ENCODE data around the gene ARHGAP10. TPM values are rescaled to one million over a fixed set of nuclear protein-coding genes. Genes with fewer than 3 reads are reported as not detected.

Gene ARHGAP10
- total RNA-seq, 1 donor from 2014 or later = 15.5 TPM

DNA sequence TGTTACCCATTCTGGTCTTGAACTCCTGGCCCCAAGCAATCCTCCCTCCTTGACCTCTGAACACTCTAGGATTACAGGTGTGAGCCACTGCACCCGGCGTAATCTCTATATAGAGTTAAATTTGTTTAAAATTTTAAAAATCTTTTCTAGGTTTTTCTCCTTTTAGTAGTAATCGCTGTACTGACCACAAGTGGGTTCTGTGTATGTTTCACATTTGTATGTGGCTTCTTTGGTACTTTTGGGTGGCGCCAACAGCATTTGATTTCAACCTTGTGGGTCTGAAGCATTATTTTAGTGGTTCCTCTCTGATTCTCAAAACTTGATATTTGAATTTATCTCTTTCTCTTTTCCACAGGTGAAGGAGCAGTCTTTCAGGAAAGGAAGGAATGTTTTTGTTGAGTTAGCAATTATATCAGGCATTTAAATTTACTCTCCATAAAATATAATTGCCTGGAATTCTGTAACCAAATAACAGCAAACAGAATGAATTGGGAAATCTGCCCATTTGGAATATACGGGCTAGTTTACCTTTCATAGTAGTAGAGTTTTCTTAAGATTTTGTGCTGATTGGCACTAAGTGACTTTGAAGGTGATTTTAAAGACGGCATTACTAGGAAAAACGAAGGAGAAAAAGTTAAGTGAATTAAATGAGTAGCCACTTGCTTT, 29.5 kb downstream of the ARHGAP10 start:
- DNase-seq (ENCODE audit: low read depth) = no peak
- H3K36me3 ChIP-seq (ENCODE audit: control insufficient read depth, insufficient read depth, low read length) = no peaks in the 10 kb centered on the region
- no peak for TF ChIP-seq CTCF (IDR thresholded peaks at IDR 0.05; ENCODE audit: insufficient read depth, low read length, poor library complexity, severe bottlenecking)

GRCh38 chr4:147764337-147764736, 32.4 kb downstream of the ARHGAP10 start:
- H3K27me3 ChIP-seq (ENCODE audit: control insufficient read depth, insufficient read depth, low read length) = no peaks in the 10 kb centered on the region
- H3K4me3 ChIP-seq (ENCODE audit: low read depth, low read length) = no peak overlapping the region
- no peaks in the 10 kb centered on the region for H3K36me3 ChIP-seq (ENCODE audit: control insufficient read depth, insufficient read depth, low read length)
- TF ChIP-seq CTCF (IDR thresholded peaks at IDR 0.05; ENCODE audit: insufficient read depth, low read length, poor library complexity, severe bottlenecking) = no peak
- DNase-seq (ENCODE audit: low read depth) = no peak

More for the DNA sequence above, 29.5 kb downstream of the ARHGAP10 start:
- Histone ChIP-seq H3K27me3 (ENCODE audit: control insufficient read depth, insufficient read depth, low read length) (no peaks in the 10 kb centered on the region), H3K4me3 (ENCODE audit: low read depth, low read length) (no peak overlapping the region)

- no peak for DNase-seq (ENCODE audit: low read depth)
- Histone ChIP-seq H3K4me3 (ENCODE audit: low read depth, low read length) (no peak overlapping the region), H3K36me3 (ENCODE audit: control insufficient read depth, insufficient read depth, low read length) (no peaks in the 10 kb centered on the region), H3K27me3 (ENCODE audit: control insufficient read depth, insufficient read depth, low read length) (no peaks in the 10 kb centered on the region)
- no peak for TF ChIP-seq CTCF (IDR thresholded peaks at IDR 0.05; ENCODE audit: insufficient read depth, low read length, poor library complexity, severe bottlenecking)
These were observed 33.2 kb downstream of the ARHGAP10 start for GRCh38 chr4:147765121-147765529.

DNA sequence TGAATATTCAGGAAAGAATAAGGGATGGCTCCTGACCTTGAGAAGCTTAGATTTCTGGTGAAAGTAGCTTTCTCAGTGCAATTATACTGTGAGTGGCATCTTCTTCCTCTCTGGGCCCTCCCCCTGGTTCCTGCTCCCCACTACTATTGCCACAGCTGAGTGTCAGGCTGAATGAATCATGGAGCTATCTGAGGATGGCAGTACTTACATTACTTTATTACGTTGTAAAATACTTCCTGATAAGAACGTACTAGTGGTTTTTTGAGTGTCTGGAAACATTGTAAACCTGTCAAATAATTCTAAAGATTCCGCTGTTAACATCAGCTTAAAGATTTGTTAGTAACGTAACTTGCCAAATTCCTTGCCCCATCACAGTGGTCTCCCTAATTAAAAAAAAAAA, 36.2 kb downstream of the ARHGAP10 start:
- no peak overlapping the region for H3K4me3 ChIP-seq (ENCODE audit: low read depth, low read length)
- no peak for TF ChIP-seq CTCF (IDR thresholded peaks at IDR 0.05; ENCODE audit: insufficient read depth, low read length, poor library complexity, severe bottlenecking)
- H3K36me3 ChIP-seq (ENCODE audit: control insufficient read depth, insufficient read depth, low read length) = no peaks in the 10 kb centered on the region
- H3K27me3 ChIP-seq (ENCODE audit: control insufficient read depth, insufficient read depth, low read length) = no peaks in the 10 kb centered on the region
- DNase-seq (ENCODE audit: low read depth) = no peak

DNA sequence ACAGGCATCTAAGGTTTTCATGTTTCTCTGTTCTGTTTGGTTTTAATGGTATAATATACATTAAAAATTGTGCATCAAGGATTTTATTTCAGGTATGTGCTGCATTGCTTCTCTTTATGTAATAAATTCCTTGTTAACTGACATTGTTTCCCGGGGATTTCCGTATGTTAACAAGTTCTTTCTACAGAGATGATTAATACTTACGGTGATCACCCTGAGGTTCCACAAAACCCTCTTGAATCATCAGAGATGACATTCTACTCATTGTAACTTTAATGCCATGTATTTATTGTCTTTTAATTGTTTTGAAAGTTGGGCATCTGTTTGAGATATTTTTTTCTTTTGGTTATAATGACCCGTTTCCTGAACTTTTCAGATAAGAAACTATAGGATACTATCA, 37.5 kb downstream of the ARHGAP10 start:
- Histone ChIP-seq H3K27me3 (ENCODE audit: control insufficient read depth, insufficient read depth, low read length) (no peaks in the 10 kb centered on the region), H3K36me3 (ENCODE audit: control insufficient read depth, insufficient read depth, low read length) (no peaks in the 10 kb centered on the region), H3K4me3 (ENCODE audit: low read depth, low read length) (no peak overlapping the region)
- DNase-seq (ENCODE audit: low read depth) = no peak
- no peak for TF ChIP-seq CTCF (IDR thresholded peaks at IDR 0.05; ENCODE audit: insufficient read depth, low read length, poor library complexity, severe bottlenecking)

GRCh38 chr4:147770831-147771230, 38.9 kb downstream of the ARHGAP10 start:
- no peaks in the 10 kb centered on the region for H3K36me3 ChIP-seq (ENCODE audit: control insufficient read depth, insufficient read depth, low read length)
- no peak for TF ChIP-seq CTCF (IDR thresholded peaks at IDR 0.05; ENCODE audit: insufficient read depth, low read length, poor library complexity, severe bottlenecking)

More at GRCh38 chr4:147770831-147771230, 38.9 kb downstream of the ARHGAP10 start:
- H3K4me3 ChIP-seq (ENCODE audit: low read depth, low read length) = no peak overlapping the region
- DNase-seq (ENCODE audit: low read depth) = no peak
- no peaks in the 10 kb centered on the region for H3K27me3 ChIP-seq (ENCODE audit: control insufficient read depth, insufficient read depth, low read length)

Data from kidney epithelial cell (primary cell).